GM21360 (cell line): ENCODE results near the gene NT5E.
"Not testable (repeated sequence)": the region's sequence is repeated elsewhere in the genome, so short reads cannot be mapped to it uniquely, and the experiment has no call there.

Experiments used
- ATAC-seq: cut with Tn5 transposase; IDR thresholded peaks from one replicate; pipeline ENCODE4 v1.9.1; 2021; ENCODE audit warnings: mild to moderate bottlenecking, moderate library complexity; ENCODE audit not compliant: unreplicated experiment

Gene NT5E

GRCh38 chr6:85484948-85485347 lies 35.1 kb downstream of the NT5E start:
- ATAC-seq = no peak

- no peak for ATAC-seq
Observed at GRCh38 chr6:85490516-85491248, 40.8 kb downstream of the NT5E start.

- no peak for ATAC-seq
Observed at GRCh38 chr6:85493389-85493788, 43.5 kb downstream of the NT5E start.

DNA sequence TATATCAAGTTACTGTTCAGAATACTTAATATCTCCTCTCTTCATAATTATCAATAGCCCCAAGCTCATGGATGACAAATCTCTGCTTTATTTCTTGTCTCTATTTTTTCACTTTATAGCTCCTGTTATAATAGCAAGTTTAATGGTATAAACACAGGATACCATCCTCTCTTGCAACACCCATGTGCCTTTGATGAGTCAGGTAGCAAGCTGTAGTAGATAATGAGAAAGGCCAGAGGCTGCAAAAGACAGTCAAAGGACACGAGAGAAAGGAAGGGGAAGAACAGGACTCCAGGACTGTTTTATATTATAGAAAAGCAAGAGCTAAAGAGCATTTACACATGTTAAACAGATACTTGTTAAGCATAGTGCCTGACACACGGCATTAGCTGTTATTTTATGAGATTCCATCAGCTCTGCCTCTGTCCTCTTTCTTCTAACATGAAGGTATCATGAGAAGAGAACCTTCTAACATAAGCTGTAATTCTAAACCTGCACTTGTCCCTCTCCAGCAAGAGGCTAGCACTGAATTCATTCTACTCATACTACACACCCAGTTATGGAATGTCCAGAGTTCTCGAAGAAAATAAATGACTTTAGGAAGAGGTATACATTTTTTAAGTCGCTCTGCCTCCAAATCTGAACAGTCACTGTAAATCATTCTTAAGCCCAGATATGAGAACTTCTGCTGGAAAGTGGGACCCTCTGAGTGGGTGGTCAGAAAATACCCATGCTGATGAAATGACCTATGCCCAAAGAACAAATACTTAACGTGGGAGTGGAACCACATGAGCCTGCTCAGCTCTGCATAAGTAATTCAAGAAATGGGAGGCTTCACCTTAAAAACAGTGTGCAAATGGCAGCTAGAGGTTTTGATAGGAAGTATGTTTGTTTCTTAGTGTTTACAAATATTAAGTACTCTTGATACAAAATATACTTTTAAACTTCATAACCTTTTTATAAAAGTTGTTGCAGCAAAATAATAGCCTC lies 45.0 kb downstream of the NT5E start:
- no peak for ATAC-seq

DNA sequence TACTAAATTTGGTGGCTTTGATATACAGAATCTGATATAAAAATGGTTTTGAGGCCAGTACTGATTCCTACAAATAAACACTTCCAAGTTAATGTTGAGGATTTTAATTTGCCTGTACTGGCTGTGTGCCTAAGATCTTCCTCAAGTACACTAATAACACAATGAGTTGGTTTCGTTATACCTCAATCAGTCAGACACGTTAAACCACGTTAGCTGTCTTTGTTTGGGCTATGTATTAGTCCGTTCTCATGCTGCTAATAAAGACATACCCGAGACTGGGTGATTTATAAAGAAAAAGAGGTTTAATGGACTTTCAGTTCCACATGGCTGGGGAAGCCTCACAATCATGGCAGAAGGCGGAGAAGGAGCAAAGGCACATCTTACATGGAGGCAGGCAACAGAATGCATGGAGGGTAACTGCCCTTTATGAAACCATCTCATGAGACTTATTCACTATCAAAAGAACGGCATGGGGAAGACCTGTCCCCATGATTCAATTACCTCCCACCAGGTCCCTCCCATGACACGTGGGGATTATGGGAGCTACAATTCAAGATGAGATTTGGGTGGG lies 46.2 kb downstream of the NT5E start:
- ATAC-seq = no peak

DNA sequence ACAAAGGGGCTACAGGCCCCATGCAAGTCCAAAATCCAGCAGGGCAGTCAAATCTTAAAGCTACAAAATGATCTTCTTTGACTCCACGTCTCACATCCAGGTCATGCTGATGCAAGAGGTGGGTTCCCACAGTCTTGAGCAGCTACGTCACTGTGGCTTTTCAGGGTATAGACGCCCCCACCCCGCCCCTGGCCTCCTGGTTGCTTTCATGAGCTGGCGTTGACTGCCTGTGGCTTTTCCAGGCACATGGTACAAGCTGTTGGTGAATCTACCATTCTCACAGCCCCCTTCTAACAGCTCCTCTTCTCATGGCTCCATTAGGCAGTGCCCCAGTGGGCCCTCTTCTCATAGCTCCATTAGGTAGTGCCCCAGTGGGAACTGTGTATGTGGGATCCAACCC lies 47.0 kb downstream of the NT5E start:
- no peak for ATAC-seq

DNA sequence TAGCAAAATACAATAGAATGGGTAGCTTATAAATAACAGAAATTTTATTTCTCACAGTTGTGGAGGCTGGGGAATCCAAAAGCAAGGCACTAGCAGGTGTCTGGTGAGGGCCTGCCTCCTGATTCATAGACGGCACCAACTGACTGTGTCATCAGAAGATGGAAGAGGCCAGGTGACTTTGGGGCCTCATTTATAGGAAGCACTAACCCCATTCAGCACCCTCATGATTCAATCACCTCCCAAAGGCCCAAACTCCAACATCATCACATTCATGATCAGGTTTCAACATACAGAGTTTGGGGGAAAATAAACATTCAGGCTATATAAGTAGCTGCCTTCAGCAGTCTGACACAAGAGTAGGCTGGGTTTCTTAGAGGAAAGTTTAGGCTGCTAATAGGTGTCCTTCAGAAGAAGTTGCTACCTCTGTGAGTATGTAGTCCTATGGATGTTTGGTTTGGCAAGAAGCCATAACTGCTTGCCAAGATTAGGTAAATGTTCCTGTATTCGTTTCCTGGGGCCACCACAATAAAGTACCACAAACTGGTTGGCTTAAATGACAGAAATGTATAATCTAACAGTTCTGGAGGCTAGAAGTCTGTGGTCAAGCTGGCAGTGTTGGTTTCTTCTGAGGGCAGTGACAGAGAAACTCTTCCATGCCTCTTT lies 48.8 kb downstream of the NT5E start:
- ATAC-seq = no peak

DNA sequence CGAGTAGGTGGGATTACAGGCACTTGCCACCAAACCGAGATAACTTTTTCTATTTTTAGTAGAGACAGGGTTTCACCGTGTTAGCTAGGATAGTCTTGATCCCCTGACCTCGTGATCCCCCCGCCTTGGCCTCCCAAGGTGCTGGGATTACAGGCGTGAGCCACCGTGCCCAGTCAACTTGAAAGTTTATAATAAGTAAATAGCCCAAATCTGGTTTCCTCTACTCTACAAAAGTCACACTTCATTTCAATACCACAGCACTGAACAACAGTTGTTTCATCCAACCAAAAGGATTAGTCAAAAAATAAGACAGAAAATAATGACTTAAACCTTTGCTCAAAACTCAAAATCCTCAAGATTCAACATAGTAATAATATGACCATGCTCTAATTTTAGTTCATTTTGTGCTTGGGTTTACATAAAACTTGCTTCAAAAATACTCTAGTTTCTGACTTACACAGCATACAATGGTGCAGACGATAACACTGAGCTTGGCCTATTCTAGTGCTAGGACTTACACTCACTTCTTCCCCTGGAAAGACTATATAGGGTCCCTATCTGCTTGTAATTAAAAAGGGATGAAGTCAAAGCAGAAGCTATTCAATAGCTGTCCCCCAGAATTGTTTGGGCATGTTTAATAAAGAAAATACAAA lies 56.7 kb downstream of the NT5E start:
- no peak for ATAC-seq

DNA sequence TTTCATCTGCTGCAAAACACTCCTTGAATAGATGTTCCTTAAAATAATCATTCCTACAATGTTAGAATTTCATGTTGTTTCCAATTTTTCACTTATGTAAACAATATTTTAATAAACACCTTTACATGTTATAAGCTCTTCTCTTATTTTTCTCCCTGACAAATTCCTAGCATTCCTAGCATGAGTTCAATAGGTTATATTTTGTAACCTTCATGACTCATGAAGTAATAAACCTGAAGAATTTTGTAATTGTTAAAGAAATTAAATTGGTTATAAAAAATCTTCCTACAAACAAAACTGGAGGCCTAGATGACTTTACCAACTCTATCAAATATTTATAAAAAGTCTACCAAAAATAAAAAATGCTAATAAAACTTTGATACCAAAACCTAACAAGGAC lies 66.3 kb downstream of the NT5E start:
- ATAC-seq = no peak

- ATAC-seq = not testable (repeated sequence)
Observed at GRCh38 chr6:85524281-85524680, 74.4 kb downstream of the NT5E start.

DNA sequence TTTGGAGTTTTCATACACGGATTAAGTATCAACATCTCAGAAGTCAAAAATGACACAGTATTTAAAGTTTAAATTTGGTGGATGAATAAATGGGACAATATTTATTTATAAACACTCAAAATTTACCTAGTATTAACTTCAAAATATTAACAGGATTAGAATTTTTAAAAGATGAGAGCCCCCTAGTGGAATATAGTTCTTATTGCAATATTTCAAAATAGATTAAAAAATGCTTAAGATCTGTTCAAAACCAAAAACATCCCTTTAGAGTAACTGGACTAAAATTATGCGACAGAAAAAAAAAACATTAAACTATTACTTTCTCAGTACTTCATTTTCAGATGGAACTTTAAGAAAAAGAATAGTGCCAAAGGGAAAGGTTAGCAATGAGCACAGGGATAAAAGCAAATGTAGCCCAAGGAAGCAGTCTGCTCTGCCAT lies 87.2 kb downstream of the NT5E start:
- no peak for ATAC-seq

GRCh38 chr6:85544776-85545175 lies 94.9 kb downstream of the NT5E start:
- ATAC-seq = no peak
